GM23248 (cell line): ENCODE data around the gene RELB. TPM values are rescaled to one million over a fixed set of nuclear protein-coding genes. Genes with fewer than 3 reads are reported as not detected.

Experiments used
- DNase-seq: peaks from one replicate; pipeline ENCODE4 v3.0.0-alpha.2; 2015
- H2AFZ ChIP-seq: fragments of 200-600 bp; sonication (generic); 2 replicates; pipeline ENCODE4 v1.6.1; 2016; ENCODE audit warnings: antibody characterized with exemption
- H3F3A ChIP-seq: fragments of 200-600 bp; sonication (generic); 2 replicates; pipeline ENCODE4 v1.6.1; 2016; ENCODE audit warnings: mild to moderate bottlenecking, antibody characterized with exemption, mixed run types; ENCODE audit not compliant: insufficient read depth
- H3K27ac ChIP-seq: fragments of 200-600 bp; sonication (generic); 2 replicates; pipeline ENCODE4 v1.5.1; 2016; ENCODE audit warnings: mild to moderate bottlenecking
- H3K27me3 ChIP-seq: fragments of 200-600 bp; sonication (generic); replicated peaks from 2 replicates; pipeline ENCODE4 v1.6.1; 2016; ENCODE audit warnings: mild to moderate bottlenecking; ENCODE audit not compliant: insufficient read depth
- H3K36me3 ChIP-seq: fragments of 200-600 bp; sonication (generic); 2 replicates; pipeline ENCODE4 v1.6.1; 2016; ENCODE audit warnings: low read depth, mild to moderate bottlenecking
- H3K4me1 ChIP-seq: fragments of 200-600 bp; sonication (generic); 2 replicates; pipeline ENCODE4 v1.6.1; 2016; ENCODE audit warnings: mild to moderate bottlenecking; ENCODE audit not compliant: insufficient read depth
- H3K4me2 ChIP-seq: fragments of 200-600 bp; sonication (generic); one replicate; pipeline ENCODE4 v1.6.1; 2016; ENCODE audit warnings: mild to moderate bottlenecking; ENCODE audit not compliant: unreplicated experiment
- H3K4me3 ChIP-seq: fragments of 200-600 bp; sonication (generic); 2 replicates; pipeline ENCODE4 v1.5.1; 2016; ENCODE audit warnings: mild to moderate bottlenecking
- H3K79me2 ChIP-seq: fragments of 200-600 bp; sonication (generic); 2 replicates; pipeline ENCODE4 v1.6.1; 2016; ENCODE audit warnings: mild to moderate bottlenecking; ENCODE audit not compliant: insufficient read depth
- H3K9ac ChIP-seq: fragments of 200-600 bp; sonication (generic); 2 replicates; pipeline ENCODE4 v1.6.1; 2016; ENCODE audit warnings: mild to moderate bottlenecking
- H3K9me2 ChIP-seq: fragments of 200-600 bp; sonication (generic); 2 replicates; pipeline ENCODE4 v1.6.1; 2016; ENCODE audit warnings: mixed run types, mild to moderate bottlenecking, moderate library complexity; ENCODE audit not compliant: insufficient read depth
- H3K9me3 ChIP-seq: fragments of 200-600 bp; sonication (generic); one replicate; pipeline ENCODE4 v1.6.1; 2017; ENCODE audit warnings: low read depth
- H4K20me1 ChIP-seq: fragments of 200-600 bp; sonication (generic); 2 replicates; pipeline ENCODE4 v1.6.0; 2016; ENCODE audit not compliant: insufficient read depth
- EZH2 ChIP-seq: fragments of 200-600 bp; sonication (generic); IDR thresholded peaks from 2 replicates; pipeline ENCODE4 v1.6.1; 2018; ENCODE audit warnings: antibody characterized with exemption, mild to moderate bottlenecking; ENCODE audit not compliant: insufficient read depth, poor library complexity, severe bottlenecking
- EZH2phosphoT487 ChIP-seq: fragments of 200-600 bp; sonication (generic); IDR thresholded peaks from 2 replicates; pipeline ENCODE4 v1.6.1; 2018; ENCODE audit warnings: antibody characterized with exemption, moderate library complexity, mild to moderate bottlenecking, low read depth; ENCODE audit not compliant: insufficient read depth
- WGBS, 2 experiments: methylation state at CpG; one replicate each; pipeline ENCODE4 v1.1.6; 2015 to 2017; ENCODE audit warnings: low lambda C conversion rate in 2 of 2, low coverage in 1 of 2; ENCODE audit errors: missing lambda C conversion rate in 2 of 2; 5-methylcytosine and 5-hydroxymethylcytosine counted together
- in situ Hi-C: fragments of 300-500 bp; cut with MboI; formaldehyde crosslinking; loops from 2 replicates; pipeline ENCODE4 v1.15.0; 2020
- polyA plus RNA-seq: library from polyadenylated mRNA; unstranded; fragments of >200 nt; fragmentation: Nextera tagmentation; extraction: Ambion mirVana; gene quantifications from 2 replicates; pipeline ENCODE4 v1.2.1, GENCODE V29; 2016
- total RNA-seq: library from RNA; depleted of rRNA; stranded (reverse); fragments of >200 nt; shearing (Covaris generic); gene quantifications from 2 replicates; pipeline ENCODE4 v1.2.3, GENCODE V29; 2014

RELB gene
- total and polyA plus RNA-seq, 2 experiments from 2014 or later, result 10.0 to 12.5 TPM

GRCh38 chr19:45057444-45057843, 56.2 kb downstream of the RELB start:
- TF ChIP-seq EZH2 (no peak), EZH2phosphoT487 (no peak)
- H2AFZ ChIP-seq, result no peak overlapping the region
- no peaks in the 10 kb centered on the region for H3F3A ChIP-seq
- no peak overlapping the region for H3K27ac ChIP-seq
- no peak overlapping the region for H3K4me3 ChIP-seq
- H4K20me1 ChIP-seq, result no peaks in the 10 kb centered on the region
- no peak overlapping the region for H3K9ac ChIP-seq
- H3K4me1 ChIP-seq, result no peaks in the 10 kb centered on the region
- no peak overlapping the region for H3K4me2 ChIP-seq
- H3K79me2 ChIP-seq, result peaks cover 37% of the 10 kb centered on the region
- H3K9me3 ChIP-seq, result no peaks in the 10 kb centered on the region
- WGBS, 2 experiments, result 89 to 94% methylated on average over 9 of the region's 9 CpGs
- no peaks in the 10 kb centered on the region for H3K9me2 ChIP-seq
- H3K27me3 ChIP-seq, result no peaks in the 10 kb centered on the region
- peaks cover 21% of the 10 kb centered on the region; the same call in 1 of the 2 replicates for H3K36me3 ChIP-seq
- in situ Hi-C loops, result no loop called here
- no peak for DNase-seq

- Histone ChIP-seq H3K27ac (no peak overlapping the region), H2AFZ (no peak overlapping the region), H3K4me1 (no peaks in the 10 kb centered on the region), H3F3A (no peaks in the 10 kb centered on the region), H3K9me2 (no peaks in the 10 kb centered on the region), H3K9me3 (no peaks in the 10 kb centered on the region), H3K4me2 (no peak overlapping the region), H3K9ac (no peak overlapping the region), H3K79me2 (peaks cover 25% of the 10 kb centered on the region), H4K20me1 (no peaks in the 10 kb centered on the region), H3K4me3 (no peak overlapping the region), H3K27me3 (no peaks in the 10 kb centered on the region), H3K36me3 (peaks cover 25% of the 10 kb centered on the region; the same call in 1 of the 2 replicates)
- DNase-seq, result no peak
- TF ChIP-seq EZH2phosphoT487, result no peak
- no peak for TF ChIP-seq EZH2
- WGBS, 2 experiments, result 91 to 93% methylated on average over 13 to 14 of the region's 14 CpGs
- in situ Hi-C loops, result no loop called here
These were observed 57.4 kb downstream of the RELB start for GRCh38 chr19:45058622-45059159.

- no peak overlapping the region for H3K4me2 ChIP-seq
- H3K9me3 ChIP-seq, result no peaks in the 10 kb centered on the region
- TF ChIP-seq EZH2phosphoT487, result no peak
- no peak for TF ChIP-seq EZH2
- WGBS, 2 experiments, result 63 to 69% methylated on average over 16 of the region's 16 CpGs
- no peak overlapping the region for H3K9ac ChIP-seq
- no peak overlapping the region for H3K27ac ChIP-seq
- peak; percentile 82 for DNase-seq
- no peaks in the 10 kb centered on the region for H3K27me3 ChIP-seq
- peaks cover 25% of the 10 kb centered on the region; the same call in 1 of the 2 replicates for H3K36me3 ChIP-seq
- no peak overlapping the region for H2AFZ ChIP-seq
- no peak overlapping the region for H3K4me3 ChIP-seq
- no peaks in the 10 kb centered on the region for H4K20me1 ChIP-seq
- no peaks in the 10 kb centered on the region for H3K4me1 ChIP-seq
- H3K9me2 ChIP-seq, result no peaks in the 10 kb centered on the region
- no peaks in the 10 kb centered on the region for H3F3A ChIP-seq
- in situ Hi-C loops, result no loop called here
- peaks cover 17% of the 10 kb centered on the region; the same call in 1 of the 2 replicates for H3K79me2 ChIP-seq
These were observed 58.1 kb downstream of the RELB start for GRCh38 chr19:45059258-45059965.

GRCh38 chr19:45061965-45062364, 60.7 kb downstream of the RELB start:
- Histone ChIP-seq H3K79me2 (peaks cover 8% of the 10 kb centered on the region), H3K4me2 (no peak overlapping the region), H3F3A (no peaks in the 10 kb centered on the region), H3K9me2 (no peaks in the 10 kb centered on the region), H2AFZ (no peak overlapping the region), H3K36me3 (peaks cover 29% of the 10 kb centered on the region; the same call in 1 of the 2 replicates), H4K20me1 (no peaks in the 10 kb centered on the region), H3K4me1 (no peaks in the 10 kb centered on the region), H3K27ac (no peak overlapping the region), H3K9me3 (no peaks in the 10 kb centered on the region), H3K9ac (no peak overlapping the region), H3K4me3 (no peak overlapping the region), H3K27me3 (no peaks in the 10 kb centered on the region)
- in situ Hi-C loops, result no loop called here
- WGBS, 2 experiments, result 94 to 98% methylated on average over 4 of the region's 4 CpGs
- TF ChIP-seq EZH2phosphoT487 (no peak), EZH2 (no peak)
- DNase-seq, result no peak
